Stimulated activated naive CD8-positive, alpha-beta T cell treated with anti-CD3 and anti-CD28 coated beads, Interleukin-15, Interleukin-2, amounts not matched to agents 100 U/mL and 50 U/mL, for 24 hours (primary cell): ENCODE results near the gene RUFY3.
"Not testable (repeated sequence)": the region's sequence is repeated elsewhere in the genome, so short reads cannot be mapped to it uniquely, and the experiment has no call there.

Experiments used
- ATAC-seq: fragments of 150-1000 bp; cut with Tn5 transposase; one replicate; pipeline ENCODE4 v1.10.0; 2021
- DNase-seq: peaks from one replicate; pipeline ENCODE4 v3.0.0; 2021

The RUFY3 gene

DNA sequence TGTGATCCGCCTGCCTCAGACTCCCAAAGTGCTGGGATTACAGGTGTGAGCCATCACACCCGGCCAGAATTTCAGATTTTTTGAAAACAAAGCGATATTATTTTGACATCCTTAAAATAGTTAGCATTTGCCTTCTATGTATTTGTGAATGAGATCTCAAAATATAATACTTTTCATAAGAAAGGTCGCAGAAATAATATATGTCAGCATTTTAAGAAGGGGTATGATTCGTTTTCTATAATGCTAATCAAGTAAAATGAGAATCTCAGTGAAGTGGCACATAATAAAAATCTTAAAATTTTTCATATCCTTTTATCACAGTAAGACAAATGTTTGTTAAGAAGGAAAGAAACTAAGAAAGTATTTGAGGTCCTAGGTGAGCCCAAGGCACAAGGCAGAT is 65.7 kb downstream of the RUFY3 start:
- DNase-seq (no peak), ATAC-seq (no peak)

DNA sequence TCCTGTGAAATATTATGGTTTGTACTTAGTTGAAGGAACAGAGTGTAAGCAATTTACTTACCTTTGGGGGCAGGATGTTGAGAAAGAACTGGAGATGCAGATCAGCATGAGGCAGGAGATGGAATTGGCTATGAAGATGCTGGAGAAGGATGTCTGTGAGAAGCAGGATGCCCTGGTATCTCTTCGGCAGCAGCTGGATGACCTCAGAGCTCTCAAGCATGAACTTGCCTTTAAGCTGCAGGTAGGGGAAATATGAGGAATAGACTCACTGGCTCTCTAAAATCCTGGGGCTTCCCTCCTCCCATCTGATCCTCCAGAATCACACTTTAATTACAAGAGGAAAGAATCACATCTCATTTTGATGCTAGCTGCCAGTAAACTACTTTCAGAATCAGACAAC is 67.0 kb downstream of the RUFY3 start:
- DNase-seq, result no peak
- no peak for ATAC-seq

DNA sequence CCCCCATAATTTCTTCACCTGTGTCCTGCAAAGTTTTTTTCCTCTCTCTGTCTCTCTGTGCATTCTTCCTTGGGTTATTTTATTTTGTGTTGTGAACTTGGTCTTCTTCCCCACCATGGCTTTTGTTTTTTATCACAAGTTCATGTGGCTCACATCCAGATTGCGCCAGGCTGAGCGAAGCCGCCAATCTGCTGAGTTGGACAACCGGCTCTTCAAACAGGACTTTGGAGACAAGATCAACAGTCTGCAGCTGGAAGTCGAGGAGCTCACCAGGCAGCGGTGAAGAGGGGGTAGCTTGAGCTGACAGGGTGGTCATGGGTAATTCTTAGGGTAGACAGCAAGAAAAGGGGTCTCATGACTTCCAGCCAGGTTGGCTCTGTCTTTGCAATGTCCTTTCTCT is 71.9 kb downstream of the RUFY3 start:
- no peak for ATAC-seq
- DNase-seq, result no peak

DNA sequence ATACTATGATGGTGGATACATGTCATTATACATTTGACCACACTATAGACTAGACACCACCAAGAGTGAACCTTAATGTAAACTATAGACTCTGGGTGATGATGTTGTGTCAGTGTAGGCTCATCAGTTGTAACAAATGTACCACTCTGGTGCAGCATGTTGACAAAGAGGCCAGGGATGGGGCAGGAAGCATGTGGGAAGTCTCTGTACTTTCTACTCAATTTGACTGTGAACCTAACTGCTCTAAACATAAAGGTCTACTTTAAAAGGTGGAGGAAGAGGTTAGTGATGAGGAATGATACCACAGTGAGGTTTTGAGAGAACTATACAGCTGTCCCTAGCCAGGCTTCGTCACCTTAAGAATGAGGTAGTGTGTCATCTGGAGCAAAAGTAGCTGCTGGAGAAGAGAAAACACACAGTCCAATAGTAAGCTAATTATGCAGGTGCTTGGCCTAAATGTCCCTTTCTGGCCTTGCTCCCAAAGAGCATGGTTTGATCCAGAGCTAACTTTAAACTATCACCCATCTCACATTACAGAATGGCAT is 79.6 kb downstream of the RUFY3 start:
- no peak for DNase-seq
- peak; percentile 94 for ATAC-seq

DNA sequence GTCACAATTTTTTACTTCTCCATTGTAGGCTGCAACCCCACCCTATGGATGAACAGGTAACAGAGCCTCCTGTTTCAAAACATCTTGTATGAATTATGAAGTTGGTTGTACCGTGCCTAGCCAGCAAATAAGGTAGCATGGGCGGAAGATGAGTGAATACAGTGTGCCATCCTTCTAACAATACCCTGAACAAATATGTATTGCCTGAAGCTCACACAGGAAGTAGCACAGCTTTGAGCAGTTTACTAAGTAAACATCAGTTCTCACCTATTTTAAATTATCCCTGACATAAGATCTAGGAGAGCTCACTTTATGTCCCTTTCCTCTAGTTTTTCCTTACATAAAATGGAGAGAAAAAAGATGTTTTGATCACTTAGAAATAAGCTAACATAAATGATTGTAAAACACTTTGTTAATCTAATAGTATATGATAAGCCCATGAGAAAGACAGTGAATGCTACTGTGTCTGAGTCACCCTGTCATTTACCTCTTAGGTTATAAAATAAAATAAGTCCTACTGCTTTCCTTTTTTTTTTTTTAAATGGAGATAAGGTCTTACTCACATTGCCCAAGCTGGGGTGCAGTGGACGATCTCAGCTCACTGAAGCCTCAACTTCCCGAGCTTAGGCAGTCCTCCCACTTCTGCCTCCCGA is 81.3 kb downstream of the RUFY3 start:
- ATAC-seq (no peak), DNase-seq (no peak)

DNA sequence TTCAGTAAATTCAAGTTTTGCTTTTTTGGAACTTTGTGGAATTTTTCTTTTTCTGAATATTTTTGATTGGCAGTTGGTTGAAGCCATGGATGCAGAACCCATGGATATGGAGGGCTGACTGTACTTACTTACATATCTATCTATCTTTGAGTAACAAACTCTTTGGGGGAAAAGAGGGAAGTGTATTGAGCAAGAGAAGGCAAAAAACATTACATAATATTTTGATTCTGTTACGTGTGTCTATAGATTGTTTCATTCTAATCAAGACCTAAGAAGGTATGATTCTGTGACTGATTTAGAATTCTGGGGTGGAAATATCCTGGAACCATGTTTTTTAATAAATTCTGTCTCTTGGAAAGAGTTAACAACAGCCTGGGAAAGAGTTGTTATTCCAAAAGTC is 86.4 kb downstream of the RUFY3 start:
- ATAC-seq, result no peak
- no peak for DNase-seq

DNA sequence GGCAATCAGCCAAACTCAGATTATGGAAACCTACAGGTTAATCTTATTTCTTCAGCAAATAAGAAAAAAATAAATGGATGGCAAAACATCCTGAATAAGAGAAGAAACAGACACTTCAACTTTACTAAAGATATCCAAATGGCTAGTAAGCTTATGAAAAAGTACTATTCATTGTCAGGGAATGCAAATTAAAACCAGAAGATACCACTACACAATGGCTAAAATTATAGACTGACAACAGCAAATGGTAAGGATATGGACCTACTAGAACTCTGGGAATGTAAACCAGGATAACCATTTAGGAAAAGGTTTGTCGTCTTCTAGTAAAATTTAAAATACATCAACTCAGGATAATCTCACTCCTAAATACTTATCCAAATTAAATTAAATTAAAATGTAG is 93.6 kb downstream of the RUFY3 start:
- DNase-seq (no peak), ATAC-seq (no peak)

DNA sequence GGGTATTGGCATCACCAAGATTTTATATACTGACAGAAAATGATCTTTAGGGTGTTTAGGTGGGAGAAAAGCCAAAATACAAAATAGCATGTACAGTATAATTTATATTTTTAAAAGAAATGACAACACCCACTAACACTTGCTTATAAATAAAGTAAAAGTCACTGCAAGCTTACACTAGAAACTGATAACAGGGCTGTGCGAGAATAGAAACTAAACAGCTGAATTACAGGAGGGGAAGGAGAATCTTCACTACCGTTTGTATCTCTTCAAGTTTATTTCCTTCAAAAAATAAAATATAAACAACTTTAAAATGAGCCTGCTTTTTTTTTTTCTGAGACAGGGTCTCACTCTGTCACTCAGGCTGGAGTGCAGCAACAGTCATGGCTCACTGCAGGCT is 95.1 kb downstream of the RUFY3 start:
- DNase-seq (no peak), ATAC-seq (no peak)

DNA sequence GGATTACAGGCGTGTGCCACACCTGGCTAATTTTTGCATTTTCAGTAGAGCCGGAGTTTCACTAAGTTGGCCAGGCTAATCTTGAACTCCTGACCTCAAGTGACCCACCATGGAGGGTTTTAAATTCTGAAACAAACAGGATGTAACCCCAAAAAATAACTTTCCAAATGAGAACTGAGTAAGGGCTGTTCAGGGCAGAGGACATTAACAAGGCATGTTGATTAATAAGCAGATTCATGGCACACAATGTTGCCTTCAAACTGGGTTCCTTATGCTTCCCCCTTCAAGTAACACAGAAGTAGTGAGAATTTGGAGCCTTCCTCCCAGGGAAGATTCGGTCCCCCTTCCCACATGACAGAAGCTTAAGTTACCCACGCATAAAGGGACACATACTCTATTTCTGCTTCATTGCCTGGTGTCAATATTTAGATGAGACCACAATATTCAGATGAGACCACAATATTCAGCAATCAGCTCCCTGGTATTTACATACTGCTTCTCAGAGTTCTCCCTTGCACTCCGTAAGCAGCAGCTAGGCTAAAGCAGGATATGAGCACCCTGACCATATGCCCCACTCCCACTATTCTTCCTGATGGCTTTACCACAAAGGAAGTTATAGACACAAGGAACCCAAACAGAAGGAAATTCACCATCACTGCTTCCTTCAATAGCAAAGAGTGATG is 96.5 kb downstream of the RUFY3 start:
- ATAC-seq, result peak; percentile 66
- no peak for DNase-seq

DNA sequence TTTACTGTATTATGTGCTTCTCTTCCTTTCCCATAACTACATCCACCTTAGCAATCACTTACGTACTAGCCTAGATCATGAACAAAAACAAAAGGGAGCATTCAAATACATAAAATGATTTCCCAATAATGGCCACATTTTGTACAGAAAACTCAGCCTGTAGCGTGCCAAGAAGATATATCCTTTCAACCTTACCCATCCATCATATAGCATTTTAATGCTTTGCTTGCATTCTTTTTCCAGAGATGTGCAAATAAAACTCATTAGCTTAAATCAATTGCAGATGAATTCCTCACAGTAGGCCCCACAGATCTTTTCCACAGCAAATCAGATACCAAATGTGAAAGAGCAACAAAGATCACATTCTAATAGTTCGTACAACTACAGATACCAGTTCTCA is 97.2 kb downstream of the RUFY3 start:
- DNase-seq, result no peak
- no peak for ATAC-seq

DNA sequence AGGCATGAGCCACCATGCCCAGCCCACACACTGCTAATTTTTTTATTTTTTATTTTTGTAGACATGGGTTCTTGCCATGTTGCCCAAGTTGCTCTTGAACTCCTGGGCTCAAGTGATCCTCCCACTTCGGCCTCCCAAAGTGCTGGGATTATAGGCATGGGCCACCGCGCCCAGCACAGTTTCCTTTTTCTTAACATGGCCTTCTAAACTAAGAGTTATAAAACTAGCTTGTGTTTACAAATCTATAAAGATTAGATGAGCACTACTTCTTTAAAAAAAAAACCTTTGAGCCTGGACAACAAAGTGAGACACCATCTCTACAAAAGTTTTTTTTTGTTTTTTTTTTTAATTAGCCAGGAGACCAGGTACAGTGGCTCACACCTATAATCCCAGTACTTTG is 107.3 kb downstream of the RUFY3 start:
- ATAC-seq, result no peak
- DNase-seq, result no peak

DNA sequence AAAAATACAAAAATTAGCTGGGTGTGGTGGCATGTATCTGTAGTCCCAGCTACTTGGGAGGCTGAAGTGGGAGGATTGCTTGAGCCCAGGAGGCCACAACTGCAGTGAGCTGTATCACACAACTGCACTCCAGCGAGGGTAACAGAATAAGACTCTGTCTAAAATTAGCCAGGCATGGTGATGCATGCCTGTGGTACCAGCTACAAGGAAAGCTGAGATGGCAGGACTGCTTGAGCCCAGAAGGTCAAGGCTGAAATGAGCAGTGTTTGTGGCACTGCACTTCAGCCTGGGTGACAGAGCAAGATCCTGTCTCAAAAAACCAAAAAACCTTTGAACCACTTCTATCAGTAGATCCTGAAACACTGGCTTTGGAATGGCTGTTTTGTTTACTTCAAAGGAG is 107.7 kb downstream of the RUFY3 start:
- no peak for ATAC-seq
- no peak for DNase-seq

DNA sequence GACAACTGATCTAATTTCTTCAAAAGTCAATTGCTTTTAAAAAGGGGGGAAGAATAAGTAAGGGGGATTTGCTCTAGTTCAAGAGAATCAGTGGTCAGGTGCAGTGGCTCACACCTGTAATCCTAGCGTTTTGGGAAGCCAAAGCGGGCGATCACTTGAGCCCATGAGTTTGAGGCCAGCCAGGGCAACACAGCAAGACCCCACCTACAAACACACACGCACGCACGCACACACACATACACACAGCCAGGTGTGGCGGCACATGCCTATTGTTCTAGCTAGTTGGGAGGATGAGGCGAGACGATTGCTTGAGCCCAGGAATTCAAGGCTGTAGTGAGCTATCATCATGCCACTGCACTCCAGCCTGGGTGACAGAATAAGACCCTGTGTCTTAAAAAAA is 108.3 kb downstream of the RUFY3 start:
- ATAC-seq (no peak), DNase-seq (no peak)

DNA sequence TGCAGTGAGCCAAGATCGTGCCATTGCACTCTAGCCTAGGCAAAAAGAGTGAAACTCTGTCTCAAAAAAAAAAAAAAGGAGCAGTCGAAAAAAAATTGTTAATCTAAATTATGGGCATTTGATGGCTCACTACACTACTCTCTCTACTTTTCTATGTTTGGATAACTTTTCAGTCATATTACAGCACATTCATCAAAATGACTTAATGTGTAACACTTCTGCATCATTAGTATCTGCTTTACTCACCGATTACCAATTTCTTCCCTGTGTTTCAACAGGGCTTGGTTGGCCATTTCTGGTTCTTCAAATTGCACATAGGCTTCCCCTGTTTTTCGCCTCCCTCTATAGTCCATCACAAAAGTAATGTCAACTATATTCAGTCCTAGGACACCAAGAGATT is 109.5 kb downstream of the RUFY3 start:
- no peak for ATAC-seq
- no peak for DNase-seq

DNA sequence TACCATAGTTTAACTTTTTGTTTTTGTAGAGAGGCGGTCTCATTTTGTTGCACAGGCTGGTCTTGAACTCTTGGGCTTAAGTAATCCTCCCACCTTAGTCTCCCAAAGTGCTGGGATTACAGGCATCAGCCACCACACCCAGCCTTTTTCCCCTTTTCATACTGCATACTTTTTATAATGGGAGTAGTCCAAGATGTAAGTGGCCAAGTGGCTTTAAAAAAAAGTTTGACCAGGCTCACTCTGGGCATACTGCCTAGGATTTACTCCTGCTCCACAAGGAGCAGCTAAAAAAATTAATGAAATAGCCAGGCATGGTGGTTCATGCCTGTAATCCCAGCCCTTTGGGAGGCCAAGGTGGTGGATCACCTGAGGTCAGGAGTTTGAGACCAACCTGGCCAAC is 111.9 kb downstream of the RUFY3 start:
- no peak for ATAC-seq
- DNase-seq, result no peak

DNA sequence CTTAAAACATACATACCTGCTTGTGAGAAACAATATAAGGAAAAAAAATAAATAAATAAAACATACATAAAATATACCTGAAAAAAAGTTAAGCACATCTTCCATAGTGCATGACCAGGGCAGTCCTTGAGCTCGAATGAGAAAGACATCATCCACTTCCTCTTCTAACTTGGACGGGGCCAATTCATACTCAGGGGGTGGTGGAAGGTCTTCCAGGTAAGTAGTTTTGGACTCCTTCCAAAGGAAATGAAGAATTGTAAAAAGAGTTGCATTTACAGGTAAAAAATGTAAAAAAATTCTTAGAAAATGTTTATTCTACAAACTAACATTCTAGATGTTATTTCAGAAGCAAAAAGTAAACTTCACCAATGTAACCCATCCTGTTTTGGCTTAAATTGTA is 114.3 kb downstream of the RUFY3 start:
- no peak for ATAC-seq

DNA sequence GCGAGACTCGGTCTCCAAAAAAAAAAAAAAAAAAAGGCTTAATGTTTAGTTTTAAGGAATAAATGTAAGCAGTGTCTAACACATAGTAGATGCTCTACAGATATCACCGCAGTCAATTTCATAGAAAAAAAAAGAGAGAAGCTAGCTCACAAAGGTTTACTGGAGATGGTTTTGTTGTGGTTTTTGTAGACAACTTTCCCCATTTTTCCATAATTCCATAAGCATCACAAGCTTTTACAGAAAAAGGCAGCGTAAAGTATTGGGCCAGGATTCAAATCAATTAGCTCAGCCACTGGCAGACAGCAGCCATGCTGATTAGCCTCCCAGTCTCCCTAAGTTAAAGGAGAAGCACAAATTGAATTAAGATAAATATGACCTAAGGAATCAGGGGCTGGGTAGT is 116.4 kb downstream of the RUFY3 start:
- no peak for ATAC-seq
- DNase-seq, result no peak

More for the DNA sequence above, 114.3 kb downstream of the RUFY3 start:
- no peak for DNase-seq

DNA sequence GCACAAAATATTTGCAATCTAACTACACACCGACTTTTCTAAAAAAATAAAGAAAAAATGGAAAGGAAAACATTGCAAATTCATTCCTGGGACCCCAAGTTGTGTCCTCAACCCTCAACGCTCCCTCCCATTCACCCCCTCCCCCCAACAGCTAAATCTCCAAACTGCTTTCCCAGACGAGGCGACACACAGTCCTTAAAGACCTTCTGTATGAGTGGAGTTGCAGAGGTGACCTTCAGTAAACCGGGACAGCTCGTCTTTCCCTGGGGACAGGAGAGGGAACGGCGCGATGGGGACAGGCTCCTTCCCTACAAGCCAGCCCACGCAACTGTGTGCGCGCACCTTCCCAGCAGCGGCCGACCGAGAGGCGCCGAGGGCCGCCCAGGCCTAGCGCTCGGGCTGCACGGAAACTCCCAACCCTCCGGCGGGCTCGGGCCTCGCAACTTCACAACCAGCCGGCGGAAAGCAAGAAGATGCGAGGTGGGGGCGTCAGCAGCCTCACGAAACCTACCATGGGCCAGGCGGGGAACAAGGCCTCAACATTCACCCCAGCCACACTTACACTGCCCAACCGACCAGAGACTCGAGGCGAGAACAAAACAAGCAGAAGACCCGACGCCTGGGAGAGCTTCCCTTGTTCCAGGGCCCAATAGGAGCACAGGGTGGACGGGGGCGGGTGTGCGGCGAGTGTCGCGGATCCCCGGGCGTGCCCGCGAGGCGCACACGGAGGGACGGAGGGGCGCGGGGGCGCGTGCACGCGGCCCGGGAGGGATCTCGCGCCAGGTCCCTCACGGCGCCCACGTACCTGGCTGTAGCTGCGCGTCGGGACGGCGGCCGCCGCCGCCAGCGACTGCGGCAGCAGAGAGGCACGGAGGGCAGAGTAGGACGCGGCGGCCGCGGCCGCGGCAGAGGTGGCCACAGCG is 117.2 kb downstream of the RUFY3 start:
- peak; percentile 42 for ATAC-seq
- peak; percentile 72 for DNase-seq

DNA sequence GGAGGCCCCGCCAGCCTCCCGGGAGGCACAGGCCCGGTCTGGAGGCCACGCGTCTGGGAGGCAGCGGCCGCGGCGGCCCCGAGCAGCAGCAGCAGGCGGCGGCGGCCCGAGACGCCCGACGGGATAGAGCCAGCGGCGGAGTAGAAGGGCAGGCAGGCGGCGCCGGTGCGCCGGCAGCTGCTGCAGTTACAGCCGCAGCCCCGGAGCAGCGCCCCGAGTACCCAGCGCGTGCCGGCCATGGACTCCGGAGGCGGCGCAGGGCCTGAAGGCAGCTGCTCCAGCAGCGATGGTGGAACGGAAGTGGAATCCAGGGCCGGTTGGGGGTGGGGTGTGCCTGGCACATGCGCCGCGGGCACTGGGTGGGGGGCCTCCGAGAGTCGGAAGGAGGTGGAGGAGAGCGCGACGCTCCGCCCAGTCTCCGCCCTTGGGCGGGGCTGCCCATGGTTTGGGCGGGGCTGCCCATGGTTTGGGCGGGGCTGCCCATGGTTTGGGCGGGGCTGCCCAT is 117.9 kb downstream of the RUFY3 start, which contains the start of gene GRSF1:
Gene GRSF1, minus strand, starts transcription at position 302 of the 505 bp plus-strand sequence. Its CDS starts 63 bp downstream, at position 239.
- DNase-seq, result peak; percentile 94
- ATAC-seq, result peak; percentile 82

DNA sequence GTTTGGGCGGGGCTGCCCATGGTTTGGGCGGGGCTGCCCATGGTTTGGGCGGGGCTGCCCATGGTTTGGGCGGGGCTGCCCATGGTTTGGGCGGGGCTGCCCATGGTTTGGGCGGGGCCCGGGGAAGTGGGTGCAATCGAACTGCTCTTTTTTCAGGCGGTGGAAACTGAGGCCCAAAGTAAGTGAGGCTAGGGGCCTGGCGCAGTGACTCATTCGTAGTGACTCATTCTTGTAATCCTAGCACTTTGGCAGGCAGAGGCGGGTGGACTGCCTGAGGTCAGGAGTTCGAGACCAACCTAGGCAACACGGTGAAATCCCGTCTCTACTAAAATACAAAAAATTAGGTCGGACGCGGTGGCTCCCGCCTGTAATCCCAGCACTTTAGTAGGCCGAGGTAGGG is 118.4 kb downstream of the RUFY3 start:
- DNase-seq, result peak; percentile 80
- peak; percentile 20 for ATAC-seq

DNA sequence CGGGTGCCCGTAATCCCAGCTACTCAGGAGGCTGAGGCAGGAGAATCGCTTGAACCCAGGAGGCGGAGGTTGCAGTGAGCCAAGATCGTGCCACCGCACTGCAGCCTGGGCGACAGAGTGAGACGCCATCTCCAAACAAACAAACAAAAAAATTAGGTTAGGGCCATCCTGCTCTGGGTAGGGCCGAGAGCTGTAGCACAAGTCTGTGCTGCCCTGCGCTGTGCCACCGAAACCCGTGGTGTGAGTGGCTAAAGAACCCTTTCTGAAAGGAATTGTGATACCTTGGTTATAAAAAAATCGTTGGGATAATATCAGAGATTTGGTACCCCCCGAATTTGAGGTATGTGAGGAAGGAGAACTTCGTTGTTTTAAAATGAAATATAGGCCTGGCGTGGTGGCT is 118.9 kb downstream of the RUFY3 start:
- not testable (repeated sequence) for ATAC-seq, DNase-seq

DNA sequence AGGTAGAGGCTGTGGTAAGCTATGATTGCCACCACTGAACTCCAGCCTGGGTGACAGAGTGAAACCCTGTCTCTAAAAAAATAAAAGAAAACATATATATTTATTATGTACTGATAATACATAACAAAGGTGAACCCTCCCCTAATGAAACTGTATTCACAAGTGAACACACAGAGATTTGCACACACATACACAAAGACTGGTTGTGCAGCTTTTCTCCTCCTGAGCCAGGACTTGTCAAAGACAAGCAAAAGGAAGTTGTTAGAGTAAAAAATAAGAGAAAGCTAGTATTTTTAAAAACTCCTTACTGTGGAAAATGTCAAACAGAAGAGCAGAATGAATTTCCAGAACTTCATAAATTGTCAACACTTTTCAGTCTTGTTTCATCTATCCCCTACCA is 119.4 kb downstream of the RUFY3 start:
- ATAC-seq (no peak), DNase-seq (no peak)

DNA sequence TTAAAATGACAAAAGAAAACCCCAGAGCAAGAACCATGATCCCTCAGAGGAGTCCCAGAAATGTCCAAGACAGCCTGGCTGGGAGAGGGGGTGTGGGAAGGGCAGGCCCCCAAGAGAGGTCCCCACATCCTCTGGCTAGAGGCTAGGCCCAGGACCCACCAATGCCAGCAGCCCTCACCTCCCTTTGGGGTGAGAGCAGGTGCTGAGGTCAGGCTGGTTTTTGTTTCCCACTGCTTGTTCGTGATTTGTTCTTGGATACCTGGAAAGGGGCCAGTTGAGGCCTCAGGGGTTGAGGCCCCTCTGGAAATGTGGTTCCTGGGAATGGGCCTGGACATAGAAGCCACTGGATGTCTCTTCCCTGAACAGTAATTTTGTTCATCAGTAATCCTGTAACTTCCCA is 120.2 kb downstream of the RUFY3 start:
- DNase-seq, result no peak
- ATAC-seq, result no peak
